ENCODE measurements around the gene ROR1. TPM values are rescaled to one million over a fixed set of nuclear protein-coding genes. Genes with fewer than 3 reads are reported as not detected.

The ROR1 gene
- total RNA-seq, 1 experiment from 2014 or later = 37.2 TPM

GRCh38 chr1:64139877-64140276 lies 366.1 kb downstream of the ROR1 start:
- Mint-ChIP-seq H3K36me3 (ENCODE audit: insufficient read depth, unreplicated experiment) (peaks cover 32% of the 10 kb centered on the region), H3K27me3 (ENCODE audit: insufficient read depth, unreplicated experiment) (no peaks in the 10 kb centered on the region), H3K27ac (ENCODE audit: unreplicated experiment) (no peak overlapping the region), H3K4me3 (ENCODE audit: unreplicated experiment) (no peak overlapping the region), H3K9me3 (ENCODE audit: unreplicated experiment) (no peaks in the 10 kb centered on the region), H3K4me1 (ENCODE audit: low read depth, unreplicated experiment) (peaks cover 6% of the 10 kb centered on the region)
- peak in 1 of 2 experiments; percentile 1 for DNase-seq
- Histone ChIP-seq H3K27me3 (replicated peaks; ENCODE audit: control insufficient read depth, insufficient read depth, low read length) (no peaks in the 10 kb centered on the region), H3K4me3 (ENCODE audit: low read depth, low read length) (no peak overlapping the region), H3K9me3 (no peaks in the 10 kb centered on the region), H3K4me1 (peaks cover 8% of the 10 kb centered on the region), H3K36me3 (ENCODE audit: control insufficient read depth, insufficient read depth, low read length) (no peaks in the 10 kb centered on the region)
- POLR2A ChIA-PET = no interaction called here
- BruUV-seq (replicated peaks) = no TSS peak
- CTCF ChIA-PET = no interaction called here
- TF ChIP-seq CTCF (IDR thresholded peaks at IDR 0.05; ENCODE audit: insufficient read depth in 1 of 2, low read depth in 1 of 2, low read length in 1 of 2, severe bottlenecking in 1 of 2, unreplicated experiment in 1 of 2) = no peak
- intact Hi-C loops (cut with micrococcal nuclease; ENCODE audit: unreplicated experiment) = loop anchor here (5.0 kb wide), 1 partner anchor 63 kb away; no protein-coding TSS in a partner anchor

- DNase-seq = no peak
- no peaks in the 10 kb centered on the region for H3K9me3 ChIP-seq
- Mint-ChIP-seq H3K4me3 (ENCODE audit: unreplicated experiment) (no peak overlapping the region), H3K36me3 (ENCODE audit: insufficient read depth, unreplicated experiment) (peaks cover 32% of the 10 kb centered on the region), H3K9me3 (ENCODE audit: unreplicated experiment) (no peaks in the 10 kb centered on the region), H3K4me1 (ENCODE audit: low read depth, unreplicated experiment) (peaks cover 6% of the 10 kb centered on the region), H3K27me3 (ENCODE audit: insufficient read depth, unreplicated experiment) (no peaks in the 10 kb centered on the region), H3K27ac (ENCODE audit: unreplicated experiment) (no peak overlapping the region)
- no peaks in the 10 kb centered on the region for H3K36me3 ChIP-seq (ENCODE audit: control insufficient read depth, insufficient read depth, low read length)
- ChIA-PET POLR2A (no interaction called here), CTCF (no interaction called here)
- BruUV-seq (replicated peaks) = no TSS peak
- H3K27me3 ChIP-seq (replicated peaks; ENCODE audit: control insufficient read depth, insufficient read depth, low read length) = no peaks in the 10 kb centered on the region
- intact Hi-C loops (cut with micrococcal nuclease; ENCODE audit: unreplicated experiment) = no loop called here
- H3K4me1 ChIP-seq = peaks cover 8% of the 10 kb centered on the region
- TF ChIP-seq CTCF (IDR thresholded peaks at IDR 0.05; ENCODE audit: insufficient read depth in 1 of 2, low read depth in 1 of 2, low read length in 1 of 2, severe bottlenecking in 1 of 2, unreplicated experiment in 1 of 2) = no peak
- H3K4me3 ChIP-seq (ENCODE audit: low read depth, low read length) = no peak overlapping the region
Measured at GRCh38 chr1:64140596-64140995, 366.8 kb downstream of the ROR1 start.

- BruUV-seq (replicated peaks) = no TSS peak
- H3K27ac Mint-ChIP-seq (ENCODE audit: unreplicated experiment) = no peak overlapping the region
- H3K9me3 Mint-ChIP-seq (ENCODE audit: unreplicated experiment) = no peaks in the 10 kb centered on the region
- POLR2A ChIA-PET = no interaction called here
- Histone ChIP-seq H3K36me3 (ENCODE audit: control insufficient read depth, insufficient read depth, low read length) (no peaks in the 10 kb centered on the region), H3K27me3 (replicated peaks; ENCODE audit: control insufficient read depth, insufficient read depth, low read length) (no peaks in the 10 kb centered on the region), H3K4me3 (ENCODE audit: low read depth, low read length) (no peak overlapping the region), H3K9me3 (no peaks in the 10 kb centered on the region), H3K4me1 (no peaks in the 10 kb centered on the region)
- intact Hi-C loops (cut with micrococcal nuclease; ENCODE audit: unreplicated experiment) = no loop called here
- H3K36me3 Mint-ChIP-seq (ENCODE audit: insufficient read depth, unreplicated experiment) = peaks cover 28% of the 10 kb centered on the region
- no peaks in the 10 kb centered on the region for H3K27me3 Mint-ChIP-seq (ENCODE audit: insufficient read depth, unreplicated experiment)
- CTCF ChIA-PET = no interaction called here
- DNase-seq = no peak
- no peak for TF ChIP-seq CTCF (IDR thresholded peaks at IDR 0.05; ENCODE audit: insufficient read depth in 1 of 2, low read depth in 1 of 2, low read length in 1 of 2, severe bottlenecking in 1 of 2, unreplicated experiment in 1 of 2)
- H3K4me3 Mint-ChIP-seq (ENCODE audit: unreplicated experiment) = no peak overlapping the region
- no peaks in the 10 kb centered on the region for H3K4me1 Mint-ChIP-seq (ENCODE audit: low read depth, unreplicated experiment)
Measured at GRCh38 chr1:64147045-64147724, 373.4 kb downstream of the ROR1 start.

Measured in Caco-2 (cell line).